ENCODE data around the gene FAM89A. TPM values are rescaled to one million over a fixed set of nuclear protein-coding genes. Genes with fewer than 3 reads are reported as not detected.

Gene FAM89A
- total and polyA plus RNA-seq, 2 of the 13 experiments (the other 11 are each of a cell fraction or from before 2014, with no cell fraction given), result 0.35 to 0.44 TPM

- TF ChIP-seq ZBTB38 (CRISPR knock-in tag; IDR thresholded peaks at IDR 0.05), result peak; percentile 55; the same call in 1 of the 2 replicates
- 0 out of 2 replicates have a peak, but pooled peaks have one; percentile 79 for TF ChIP-seq SNAI1 (CRISPR knock-in tag; IDR thresholded peaks at IDR 0.05; ENCODE audit: borderline replicate concordance)
- TF ChIP-seq RFX5 (IDR thresholded peaks at IDR 0.05; ENCODE audit: low read depth, low read length), result no peak
- TF ChIP-seq ZNF432 (CRISPR knock-in tag; IDR thresholded peaks at IDR 0.05; ENCODE audit: borderline replicate concordance), result no peak
- no peak for TF ChIP-seq CHD4 (IDR thresholded peaks at IDR 0.05; ENCODE audit: borderline replicate concordance, low read length)
- TF ChIP-seq, protein P1, sequence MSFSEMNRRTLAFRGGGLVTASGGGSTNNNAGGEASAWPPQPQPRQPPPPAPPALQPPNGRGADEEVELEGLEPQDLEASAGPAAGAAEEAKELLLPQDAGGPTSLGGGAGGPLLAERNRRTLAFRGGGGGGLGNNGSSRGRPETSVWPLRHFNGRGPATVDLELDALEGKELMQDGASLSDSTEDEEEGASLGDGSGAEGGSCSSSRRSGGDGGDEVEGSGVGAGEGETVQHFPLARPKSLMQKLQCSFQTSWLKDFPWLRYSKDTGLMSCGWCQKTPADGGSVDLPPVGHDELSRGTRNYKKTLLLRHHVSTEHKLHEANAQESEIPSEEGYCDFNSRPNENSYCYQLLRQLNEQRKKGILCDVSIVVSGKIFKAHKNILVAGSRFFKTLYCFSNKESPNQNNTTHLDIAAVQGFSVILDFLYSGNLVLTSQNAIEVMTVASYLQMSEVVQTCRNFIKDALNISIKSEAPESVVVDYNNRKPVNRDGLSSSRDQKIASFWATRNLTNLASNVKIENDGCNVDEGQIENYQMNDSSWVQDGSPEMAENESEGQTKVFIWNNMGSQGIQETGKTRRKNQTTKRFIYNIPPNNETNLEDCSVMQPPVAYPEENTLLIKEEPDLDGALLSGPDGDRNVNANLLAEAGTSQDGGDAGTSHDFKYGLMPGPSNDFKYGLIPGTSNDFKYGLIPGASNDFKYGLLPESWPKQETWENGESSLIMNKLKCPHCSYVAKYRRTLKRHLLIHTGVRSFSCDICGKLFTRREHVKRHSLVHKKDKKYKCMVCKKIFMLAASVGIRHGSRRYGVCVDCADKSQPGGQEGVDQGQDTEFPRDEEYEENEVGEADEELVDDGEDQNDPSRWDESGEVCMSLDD (CRISPR knock-in tag; IDR thresholded peaks at IDR 0.05; ENCODE audit: borderline replicate concordance), result no peak
- TF ChIP-seq HNRNPUL1 (IDR thresholded peaks at IDR 0.05; ENCODE audit: low read depth, low read length), result no peak; the same call in 1 of the 2 replicates
- TF ChIP-seq RAD21 (CRISPR knock-in tag; IDR thresholded peaks at IDR 0.05), result peak; percentile 86
- TF ChIP-seq, protein P2, sequence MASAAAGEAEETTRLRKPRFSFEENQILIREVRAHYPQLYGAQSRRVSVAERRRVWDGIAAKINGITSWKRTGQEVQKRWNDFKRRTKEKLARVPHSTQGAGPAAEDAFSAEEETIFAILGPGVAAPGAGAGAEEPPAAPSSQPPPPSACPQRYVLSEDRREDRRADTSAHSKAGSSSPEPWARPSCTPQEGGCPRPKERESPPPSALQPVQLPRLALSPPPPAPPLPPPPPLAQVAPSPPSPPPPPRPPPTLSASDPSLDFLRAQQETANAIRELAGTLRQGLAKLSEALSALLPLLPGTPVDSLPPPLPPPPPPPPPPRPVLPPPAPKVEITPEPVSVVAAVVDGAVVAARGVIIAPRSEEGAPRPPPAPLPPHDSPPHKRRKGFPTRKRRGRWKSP (CRISPR knock-in tag; IDR thresholded peaks at IDR 0.05), result peak; percentile 83; the same call in 1 of the 2 replicates
- 0 out of 2 replicates have a peak, but pooled peaks have one; percentile 62 for TF ChIP-seq HOXD1 (CRISPR knock-in tag; IDR thresholded peaks at IDR 0.05)
- TF ChIP-seq, protein P3, sequence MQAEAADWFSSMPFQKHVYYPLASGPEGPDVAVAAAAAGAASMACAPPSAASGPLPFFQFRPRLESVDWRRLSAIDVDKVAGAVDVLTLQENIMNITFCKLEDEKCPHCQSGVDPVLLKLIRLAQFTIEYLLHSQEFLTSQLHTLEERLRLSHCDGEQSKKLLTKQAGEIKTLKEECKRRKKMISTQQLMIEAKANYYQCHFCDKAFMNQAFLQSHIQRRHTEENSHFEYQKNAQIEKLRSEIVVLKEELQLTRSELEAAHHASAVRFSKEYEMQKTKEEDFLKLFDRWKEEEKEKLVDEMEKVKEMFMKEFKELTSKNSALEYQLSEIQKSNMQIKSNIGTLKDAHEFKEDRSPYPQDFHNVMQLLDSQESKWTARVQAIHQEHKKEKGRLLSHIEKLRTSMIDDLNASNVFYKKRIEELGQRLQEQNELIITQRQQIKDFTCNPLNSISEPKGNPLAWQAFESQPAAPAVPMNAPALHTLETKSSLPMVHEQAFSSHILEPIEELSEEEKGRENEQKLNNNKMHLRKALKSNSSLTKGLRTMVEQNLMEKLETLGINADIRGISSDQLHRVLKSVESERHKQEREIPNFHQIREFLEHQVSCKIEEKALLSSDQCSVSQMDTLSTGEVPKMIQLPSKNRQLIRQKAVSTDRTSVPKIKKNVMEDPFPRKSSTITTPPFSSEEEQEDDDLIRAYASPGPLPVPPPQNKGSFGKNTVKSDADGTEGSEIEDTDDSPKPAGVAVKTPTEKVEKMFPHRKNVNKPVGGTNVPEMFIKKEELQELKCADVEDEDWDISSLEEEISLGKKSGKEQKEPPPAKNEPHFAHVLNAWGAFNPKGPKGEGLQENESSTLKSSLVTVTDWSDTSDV (CRISPR knock-in tag; IDR thresholded peaks at IDR 0.05), result peak; percentile 81; the same call in 1 of the 2 replicates
- TF ChIP-seq ZNF788 (CRISPR knock-in tag; IDR thresholded peaks at IDR 0.05; ENCODE audit: borderline replicate concordance), result peak; percentile 91
- TF ChIP-seq SMARCC2 (IDR thresholded peaks at IDR 0.05), result no peak
- TF ChIP-seq ZNF780A (CRISPR knock-in tag; IDR thresholded peaks at IDR 0.05), result no peak
- TF ChIP-seq KDM6A (CRISPR knock-in tag; IDR thresholded peaks at IDR 0.05; ENCODE audit: low read depth), result no peak
- TF ChIP-seq, protein P4, sequence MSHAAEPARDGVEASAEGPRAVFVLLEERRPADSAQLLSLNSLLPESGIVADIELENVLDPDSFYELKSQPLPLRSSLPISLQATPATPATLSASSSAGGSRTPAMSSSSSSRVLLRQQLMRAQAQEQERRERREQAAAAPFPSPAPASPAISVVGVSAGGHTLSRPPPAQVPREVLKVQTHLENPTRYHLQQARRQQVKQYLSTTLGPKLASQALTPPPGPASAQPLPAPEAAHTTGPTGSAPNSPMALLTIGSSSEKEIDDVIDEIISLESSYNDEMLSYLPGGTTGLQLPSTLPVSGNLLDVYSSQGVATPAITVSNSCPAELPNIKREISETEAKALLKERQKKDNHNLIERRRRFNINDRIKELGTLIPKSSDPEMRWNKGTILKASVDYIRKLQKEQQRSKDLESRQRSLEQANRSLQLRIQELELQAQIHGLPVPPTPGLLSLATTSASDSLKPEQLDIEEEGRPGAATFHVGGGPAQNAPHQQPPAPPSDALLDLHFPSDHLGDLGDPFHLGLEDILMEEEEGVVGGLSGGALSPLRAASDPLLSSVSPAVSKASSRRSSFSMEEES (CRISPR knock-in tag; IDR thresholded peaks at IDR 0.05), result no peak
- TF ChIP-seq ZBTB21 (CRISPR knock-in tag; IDR thresholded peaks at IDR 0.05), result peak; percentile 88
- TF ChIP-seq SP140L (CRISPR knock-in tag; IDR thresholded peaks at IDR 0.05; ENCODE audit: borderline replicate concordance), result 0 out of 2 replicates have a peak, but pooled peaks have one; percentile 74
- TF ChIP-seq SAFB2 (CRISPR knock-in tag; IDR thresholded peaks at IDR 0.05; ENCODE audit: borderline replicate concordance, low read depth), result no peak
These were observed 61.3 kb downstream of the FAM89A start, which contains the start of the genes ARV1 and TTC13 (continued) for GRCh38 chr1:230978491-230979388.

Measured in HepG2 (cell line).